ENCODE results near the gene MAML3.

The MAML3 gene

GRCh38 chr4:140020457-140021361, 133.3 kb downstream of the MAML3 start:
- ChIA-PET POLR2A (no interaction called here), CTCF (interaction anchor here (0.7 to 0.9 kb wide), 3 partner anchors 29 to 364 kb away, joined by 3 to 4 read pairs (median 3); no protein-coding TSS in a partner anchor)
- no peak for DNase-seq (ENCODE audit: extremely low spot score)
- TF ChIP-seq TARDBP (IDR thresholded peaks at IDR 0.05) = no peak
- no peak for TF ChIP-seq ZNF384 (IDR thresholded peaks at IDR 0.05)
- TF ChIP-seq BHLHE40 (IDR thresholded peaks at IDR 0.05; ENCODE audit: borderline replicate concordance) = no peak
- TF ChIP-seq FOXA1 (IDR thresholded peaks at IDR 0.05) = no peak
- TF ChIP-seq NFRKB (IDR thresholded peaks at IDR 0.05) = no peak
- TF ChIP-seq ARNT (IDR thresholded peaks at IDR 0.05) = no peak
- TF ChIP-seq FOXK2 (IDR thresholded peaks at IDR 0.05) = no peak
- TF ChIP-seq ELF4 (IDR thresholded peaks at IDR 0.05) = no peak
- TF ChIP-seq CTBP1 (IDR thresholded peaks at IDR 0.05; ENCODE audit: borderline replicate concordance) = no peak
- no peak for TF ChIP-seq LEF1 (IDR thresholded peaks at IDR 0.05; ENCODE audit: borderline replicate concordance)
- TF ChIP-seq PKNOX1 (IDR thresholded peaks at IDR 0.05) = no peak
- no peak for TF ChIP-seq HDGF (IDR thresholded peaks at IDR 0.05; ENCODE audit: borderline replicate concordance)
- no peak for TF ChIP-seq FOXM1 (IDR thresholded peaks at IDR 0.05; ENCODE audit: borderline replicate concordance)
- TF ChIP-seq SUZ12 (IDR thresholded peaks at IDR 0.05) = no peak

GRCh38 chr4:140019619-140020347, 134.2 kb downstream of the MAML3 start:
- POLR2A ChIA-PET = no interaction called here
- TF ChIP-seq L3MBTL2 (conservative IDR thresholded peaks at IDR 0.05) = no peak
- TF ChIP-seq ZNF384 (IDR thresholded peaks at IDR 0.05) = no peak
- CTCF ChIA-PET = interaction anchor here (0.7 to 1.0 kb wide), 2 partner anchors 307 to 363 kb away, joined by 3 to 4 read pairs; no protein-coding TSS in a partner anchor
- DNase-seq (ENCODE audit: extremely low spot score) = no peak

DNA sequence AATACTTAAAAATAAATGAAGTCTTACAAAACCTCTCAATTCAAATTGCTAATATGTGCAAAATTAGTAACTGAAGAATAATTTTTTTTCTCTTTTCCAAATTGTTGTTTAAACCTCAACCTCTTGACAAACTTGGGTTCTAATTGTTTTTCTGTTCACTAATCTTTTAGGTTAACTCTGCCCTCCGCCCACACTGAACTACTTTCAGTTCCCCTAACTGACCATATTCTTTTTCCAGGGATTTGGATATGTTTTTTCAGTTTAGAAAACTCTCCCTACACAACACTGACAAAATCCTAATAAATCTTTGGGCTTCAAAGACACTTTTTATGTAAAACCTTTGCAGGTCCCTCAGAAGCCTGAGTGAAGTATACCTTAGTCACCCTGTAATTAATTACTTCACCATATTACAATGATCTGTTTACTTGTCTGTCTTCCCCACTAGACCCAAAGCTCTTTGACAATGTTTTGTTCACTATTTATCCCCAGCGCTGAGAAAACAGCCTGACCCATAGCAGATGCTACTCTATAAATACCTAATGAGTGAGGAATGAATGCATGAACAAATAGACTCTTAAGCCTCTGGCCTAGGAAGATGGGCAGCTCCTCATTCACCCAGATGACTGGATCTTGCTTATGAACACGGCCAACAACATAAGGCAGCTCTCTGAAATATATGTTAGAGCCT, 134.9 kb downstream of the MAML3 start:
- ChIA-PET POLR2A (no interaction called here), CTCF (interaction anchor here (1.0 kb wide), 1 partner anchor 307 kb away, joined by 4 read pairs; no protein-coding TSS in a partner anchor)
- no peak for TF ChIP-seq NFRKB (IDR thresholded peaks at IDR 0.05)
- TF ChIP-seq FOXM1 (IDR thresholded peaks at IDR 0.05; ENCODE audit: borderline replicate concordance) = no peak
- no peak for TF ChIP-seq BHLHE40 (IDR thresholded peaks at IDR 0.05; ENCODE audit: borderline replicate concordance)
- no peak for TF ChIP-seq PKNOX1 (IDR thresholded peaks at IDR 0.05)
- no peak for TF ChIP-seq L3MBTL2 (conservative IDR thresholded peaks at IDR 0.05)
- TF ChIP-seq FOXA1 (IDR thresholded peaks at IDR 0.05) = no peak
- no peak for TF ChIP-seq ARNT (IDR thresholded peaks at IDR 0.05)
- no peak for TF ChIP-seq CTBP1 (IDR thresholded peaks at IDR 0.05; ENCODE audit: borderline replicate concordance)
- TF ChIP-seq TARDBP (IDR thresholded peaks at IDR 0.05) = no peak
- no peak for TF ChIP-seq ZNF384 (IDR thresholded peaks at IDR 0.05)
- no peak for DNase-seq (ENCODE audit: extremely low spot score)

DNA sequence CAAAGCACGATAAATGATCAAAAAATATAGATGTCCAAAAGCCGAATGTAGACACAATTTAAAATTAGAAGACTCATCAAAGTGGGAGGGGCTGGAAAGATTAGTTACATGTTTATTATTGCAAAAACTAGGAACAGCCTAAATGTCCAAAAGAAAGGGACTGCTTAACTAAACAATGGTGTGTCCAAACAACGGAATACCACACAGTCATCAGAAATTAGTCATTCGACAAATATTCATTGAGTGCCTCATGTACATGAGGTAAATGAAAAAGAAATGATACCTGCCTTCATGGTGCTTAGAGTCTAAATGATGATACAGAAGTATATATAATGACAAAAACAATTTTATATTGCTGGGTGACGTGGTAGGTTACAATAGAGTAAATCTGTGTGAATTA, 139.7 kb downstream of the MAML3 start:
- no peak for TF ChIP-seq PKNOX1 (IDR thresholded peaks at IDR 0.05)
- TF ChIP-seq SP1 (IDR thresholded peaks at IDR 0.05) = no peak
- TF ChIP-seq LEF1 (IDR thresholded peaks at IDR 0.05; ENCODE audit: borderline replicate concordance) = no peak
- no peak for TF ChIP-seq TARDBP (IDR thresholded peaks at IDR 0.05)
- TF ChIP-seq FOXM1 (IDR thresholded peaks at IDR 0.05; ENCODE audit: borderline replicate concordance) = no peak
- TF ChIP-seq FOXA1 (IDR thresholded peaks at IDR 0.05) = no peak
- no peak for TF ChIP-seq ARNT (IDR thresholded peaks at IDR 0.05)
- TF ChIP-seq CTBP1 (IDR thresholded peaks at IDR 0.05; ENCODE audit: borderline replicate concordance) = no peak
- TF ChIP-seq ELF4 (IDR thresholded peaks at IDR 0.05) = no peak
- POLR2A ChIA-PET = interaction anchor here (1.3 to 2.7 kb wide), 2 partner anchors 140 to 238 kb away, joined by 4 to 11 read pairs; partner anchors contain the start of gene MAML3
- DNase-seq (ENCODE audit: extremely low spot score) = no peak
- CTCF ChIA-PET = no interaction called here

DNA sequence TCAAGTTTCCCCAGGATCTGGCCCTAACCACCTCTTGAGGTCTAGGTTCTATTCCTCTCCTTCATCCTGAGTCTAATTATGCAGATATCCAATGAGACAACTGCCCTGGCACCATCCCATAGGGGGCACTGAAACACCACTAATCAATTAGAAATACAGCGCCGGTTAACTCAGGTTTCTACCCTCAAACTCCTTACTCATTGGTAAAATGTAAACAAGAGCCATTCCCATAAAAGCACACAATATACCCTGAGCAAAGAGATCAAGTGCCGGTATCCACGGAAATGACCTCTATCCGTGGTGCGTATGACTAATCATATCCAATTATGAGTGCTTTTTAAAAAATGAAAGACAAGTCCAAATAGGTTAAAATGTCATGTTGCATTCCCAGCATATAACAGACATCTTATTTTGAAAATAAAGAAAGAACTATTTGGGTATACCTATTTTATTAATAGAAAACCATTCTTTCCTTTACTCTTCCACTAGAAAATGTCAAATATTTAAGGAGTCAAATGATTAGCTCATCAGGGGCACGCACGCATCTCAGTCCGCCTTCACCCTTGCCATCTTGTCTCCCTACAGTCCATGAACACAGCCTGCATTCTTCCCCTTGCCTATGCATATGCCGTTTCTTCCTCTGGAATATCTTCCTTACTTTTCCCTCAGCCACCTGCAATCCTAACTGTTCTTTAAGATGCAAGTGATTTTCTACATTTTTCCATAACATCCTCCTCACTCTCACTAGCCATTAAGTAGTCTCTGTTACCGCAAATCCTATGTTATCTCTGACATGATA, 141.1 kb downstream of the MAML3 start:
- ChIA-PET CTCF (interaction anchor here (0.5 to 2.5 kb wide), 26 partner anchors 9 to 1611 kb away, joined by 3 to 14 read pairs (median 4); no protein-coding TSS in a partner anchor), POLR2A (interaction anchor here (1.3 to 2.7 kb wide), 3 partner anchors 138 to 240 kb away, joined by 4 to 11 read pairs (median 4); partner anchors contain the start of gene MAML3)
- peak; percentile 50 for DNase-seq (ENCODE audit: extremely low spot score)

More for the DNA sequence above, 141.1 kb downstream of the MAML3 start:
- no peak for TF ChIP-seq SUZ12 (IDR thresholded peaks at IDR 0.05)
- TF ChIP-seq FOXK2 (IDR thresholded peaks at IDR 0.05) = peak; percentile 86
